ENCODE measurements around the gene GPR17.

DNA sequence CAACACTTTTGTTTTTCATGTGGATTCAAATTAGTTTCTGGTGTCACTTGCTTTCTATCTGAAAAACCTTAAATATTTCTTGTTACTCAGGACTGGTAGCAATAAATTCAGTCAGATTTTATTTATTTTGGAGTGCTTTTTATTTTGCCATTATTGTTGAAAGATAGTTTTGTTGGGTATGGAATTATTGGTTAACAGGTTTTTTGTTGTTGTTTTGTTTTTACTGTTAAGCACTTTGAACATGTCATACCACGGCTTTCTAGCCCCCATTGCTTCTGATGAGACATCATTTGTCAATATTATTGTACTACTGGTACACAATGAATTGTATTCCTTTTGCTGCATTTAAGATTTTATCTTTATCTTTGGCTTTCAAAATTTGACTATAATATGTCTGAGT lies 42.5 kb downstream of the GPR17 start:
- TF ChIP-seq, protein P1, sequence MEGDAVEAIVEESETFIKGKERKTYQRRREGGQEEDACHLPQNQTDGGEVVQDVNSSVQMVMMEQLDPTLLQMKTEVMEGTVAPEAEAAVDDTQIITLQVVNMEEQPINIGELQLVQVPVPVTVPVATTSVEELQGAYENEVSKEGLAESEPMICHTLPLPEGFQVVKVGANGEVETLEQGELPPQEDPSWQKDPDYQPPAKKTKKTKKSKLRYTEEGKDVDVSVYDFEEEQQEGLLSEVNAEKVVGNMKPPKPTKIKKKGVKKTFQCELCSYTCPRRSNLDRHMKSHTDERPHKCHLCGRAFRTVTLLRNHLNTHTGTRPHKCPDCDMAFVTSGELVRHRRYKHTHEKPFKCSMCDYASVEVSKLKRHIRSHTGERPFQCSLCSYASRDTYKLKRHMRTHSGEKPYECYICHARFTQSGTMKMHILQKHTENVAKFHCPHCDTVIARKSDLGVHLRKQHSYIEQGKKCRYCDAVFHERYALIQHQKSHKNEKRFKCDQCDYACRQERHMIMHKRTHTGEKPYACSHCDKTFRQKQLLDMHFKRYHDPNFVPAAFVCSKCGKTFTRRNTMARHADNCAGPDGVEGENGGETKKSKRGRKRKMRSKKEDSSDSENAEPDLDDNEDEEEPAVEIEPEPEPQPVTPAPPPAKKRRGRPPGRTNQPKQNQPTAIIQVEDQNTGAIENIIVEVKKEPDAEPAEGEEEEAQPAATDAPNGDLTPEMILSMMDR (conservative IDR thresholded peaks at IDR 0.05; ENCODE audit: low read depth, low read length): no peak
- TF ChIP-seq EZH2phosphoT487 (IDR thresholded peaks at IDR 0.05; ENCODE audit: borderline replicate concordance, low read length) (no peak), EZH2 (IDR thresholded peaks at IDR 0.05; ENCODE audit: low read length, unreplicated experiment) (no peak)

All from PC-3 (cell line).